Coronary artery (tissue), 2 donors: Measurements from ENCODE around the gene SAMSN1.
"Not testable (repeated sequence)": the region's sequence is repeated elsewhere in the genome, so short reads cannot be mapped to it uniquely, and the experiment has no call there.

Experiments used
- DNase-seq: peaks from one replicate; pipeline ENCODE4 v3.0.0-alpha.2; 2017; ENCODE audit warnings: low spot score
- H3K27ac ChIP-seq, 2 donors: fragments of 200-600 bp; sonication (generic); one replicate each; pipeline ENCODE4 v1.5.1; 2016 to 2019
- H3K4me3 ChIP-seq: fragments of 200-600 bp; sonication (generic); 2 replicates; pipeline ENCODE4 v1.5.1; 2016; ENCODE audit warnings: mild to moderate bottlenecking, moderate library complexity
- CTCF ChIP-seq: fragments of 200-600 bp; sonication (generic); IDR thresholded peaks from one replicate; pipeline ENCODE4 v1.5.1; 2019; ENCODE audit warnings: antibody characterized with exemption

SAMSN1 gene

DNA sequence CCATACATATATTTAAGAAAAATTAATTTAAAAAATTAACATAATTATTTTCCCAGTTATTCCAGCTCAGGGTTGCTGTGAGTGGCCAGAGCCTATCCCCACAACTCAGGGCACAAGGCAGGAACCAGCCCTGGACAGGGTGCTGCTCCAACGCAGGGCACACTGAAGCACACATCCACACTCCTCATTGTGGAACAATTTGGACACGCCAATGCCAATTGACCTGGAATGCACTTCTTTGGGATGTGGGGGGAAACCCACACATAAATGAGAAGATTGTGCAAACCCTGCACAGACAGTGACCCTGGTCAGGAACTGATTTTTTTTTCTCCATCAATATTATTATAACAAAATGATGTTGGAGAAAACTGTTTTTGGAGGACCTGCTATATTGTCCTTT is 23.4 kb downstream of the SAMSN1 start:
- peak overlapping the region in 1 of 2 donors; percentile 36 for H3K27ac ChIP-seq
- no peak for DNase-seq
- TF ChIP-seq CTCF: no peak
- H3K4me3 ChIP-seq: no peak overlapping the region

- no peak for DNase-seq
- H3K27ac ChIP-seq: peak overlapping the region in 1 of 2 donors; percentile 0
- TF ChIP-seq CTCF: no peak
- H3K4me3 ChIP-seq: no peak overlapping the region
Measured at GRCh38 chr21:14520535-14520934, 25.6 kb downstream of the SAMSN1 start.

DNA sequence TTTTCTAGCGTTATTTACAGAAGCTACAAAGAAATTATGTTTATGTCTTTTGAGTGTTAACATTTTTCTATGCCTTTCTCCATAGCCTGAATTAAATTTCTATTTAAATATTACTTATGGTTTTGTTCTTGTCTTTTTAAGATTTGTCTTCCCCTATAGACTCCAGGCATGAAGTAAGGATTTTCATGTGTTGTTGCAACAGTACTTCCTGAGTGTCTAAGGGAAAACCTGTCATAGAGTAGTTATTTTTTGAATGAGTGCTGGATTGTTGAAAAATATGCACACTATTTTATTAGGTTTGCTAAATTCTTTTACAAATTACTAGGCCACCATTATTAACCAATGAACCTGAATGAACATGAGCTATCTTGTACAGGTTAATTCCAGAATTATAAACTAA is 27.1 kb downstream of the SAMSN1 start:
- Histone ChIP-seq H3K27ac (no peak overlapping the region), H3K4me3 (no peak overlapping the region)
- TF ChIP-seq CTCF: no peak
- no peak for DNase-seq

- no peak for TF ChIP-seq CTCF
- Histone ChIP-seq H3K27ac (no peak overlapping the region), H3K4me3 (no peak overlapping the region)
- DNase-seq: no peak
Measured at GRCh38 chr21:14513804-14514203, 32.3 kb downstream of the SAMSN1 start.

- not testable (repeated sequence) for DNase-seq, H3K27ac ChIP-seq, H3K4me3 ChIP-seq
Measured at GRCh38 chr21:14506859-14507457, 39.2 kb downstream of the SAMSN1 start.

GRCh38 chr21:14500873-14501272 is 45.2 kb downstream of the SAMSN1 start:
- no peak overlapping the region for H3K4me3 ChIP-seq
- TF ChIP-seq CTCF: no peak
- H3K27ac ChIP-seq: no peak overlapping the region
- no peak for DNase-seq

DNA sequence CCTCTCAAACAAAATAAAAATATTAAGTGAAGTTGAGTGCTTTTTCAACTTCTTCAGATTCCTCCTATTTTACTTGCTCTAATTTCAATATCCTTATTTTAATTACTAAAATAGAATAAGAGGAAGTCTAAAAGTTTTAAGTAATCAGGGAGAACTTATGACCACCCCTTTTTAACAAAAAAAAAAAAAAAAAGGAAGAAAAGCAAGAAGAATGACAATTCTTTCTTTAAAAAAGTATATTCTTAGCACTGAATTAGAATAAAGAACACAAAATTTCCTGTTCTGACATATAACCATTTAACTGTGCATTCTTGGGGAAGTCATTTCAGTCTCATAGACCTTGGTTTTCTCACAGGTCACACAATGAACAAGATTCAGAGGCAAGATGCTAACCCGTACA is 46.8 kb downstream of the SAMSN1 start:
- H3K4me3 ChIP-seq: no peak overlapping the region
- no peak for DNase-seq
- no peak overlapping the region for H3K27ac ChIP-seq
- no peak for TF ChIP-seq CTCF

DNA sequence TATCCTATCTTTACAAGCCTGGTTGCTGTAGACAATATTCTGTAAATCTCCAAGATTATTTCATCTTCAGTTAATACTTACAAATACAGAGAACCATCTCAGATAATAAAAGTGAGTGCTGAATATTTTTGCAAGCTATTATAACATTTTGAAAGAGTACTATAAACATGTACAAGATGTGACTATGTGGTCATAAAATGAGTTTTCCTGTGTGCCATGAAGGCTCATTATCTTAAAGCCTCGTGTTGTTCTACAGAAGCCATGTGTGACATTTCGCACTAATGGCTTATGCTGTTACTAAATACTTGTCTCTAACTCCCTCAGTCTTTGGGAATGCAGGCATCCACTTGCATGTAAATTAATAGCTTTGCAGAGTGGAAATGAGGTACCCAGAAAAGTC is 48.3 kb downstream of the SAMSN1 start:
- Histone ChIP-seq H3K27ac (no peak overlapping the region), H3K4me3 (no peak overlapping the region)
- no peak for DNase-seq
- TF ChIP-seq CTCF: no peak
